B cell (primary cell): Measurements from ENCODE around the gene RPL6.

Experiments used
- CTCF ChIP-seq: fragments of 200-600 bp; IDR thresholded peaks from one replicate; pipeline ENCODE4 v1.8.0; 2022; ENCODE audit warnings: antibody characterized with exemption, mild to moderate bottlenecking
- EZH2 ChIP-seq: IDR thresholded peaks from 2 replicates; pipeline ENCODE4 v1.6.1; 2012; ENCODE audit warnings: borderline replicate concordance, low read depth, mild to moderate bottlenecking, moderate library complexity, low read length; ENCODE audit not compliant: insufficient read depth, poor library complexity, severe bottlenecking

GRCh38 chr12:112359290-112359689 lies 50.1 kb downstream of the RPL6 start:
- no peak for TF ChIP-seq CTCF
- TF ChIP-seq EZH2 = no peak
